ENCODE measurements around the gene PRODH.
A peak's percentile ranks its signal among the peaks of the same experiment; 100 is the strongest.
"Not testable (repeated sequence)": the region's sequence is repeated elsewhere in the genome, so short reads cannot be mapped to it uniquely, and the experiment has no call there.

PRODH gene

GRCh38 chr22:18973264-18974031 lies 37.4 kb upstream of the PRODH start:
- H3K4me2 ChIP-seq (ENCODE audit: low read length): no peak overlapping the region
- H3K4me3 ChIP-seq (ENCODE audit: low read length): no peak overlapping the region
- no peaks in the 10 kb centered on the region for H3K36me3 ChIP-seq (ENCODE audit: insufficient read depth, low read length)
- no peak overlapping the region for H3K9ac ChIP-seq (ENCODE audit: low read depth, low read length)
- H3K9me3 ChIP-seq (replicated peaks; ENCODE audit: low read length): no peaks in the 10 kb centered on the region
- H3K4me1 ChIP-seq (ENCODE audit: control insufficient read depth, insufficient read depth, low read length): no peaks in the 10 kb centered on the region
- H3K27me3 ChIP-seq (ENCODE audit: control insufficient read depth, insufficient read depth, low read length): peaks cover 12% of the 10 kb centered on the region

DNA sequence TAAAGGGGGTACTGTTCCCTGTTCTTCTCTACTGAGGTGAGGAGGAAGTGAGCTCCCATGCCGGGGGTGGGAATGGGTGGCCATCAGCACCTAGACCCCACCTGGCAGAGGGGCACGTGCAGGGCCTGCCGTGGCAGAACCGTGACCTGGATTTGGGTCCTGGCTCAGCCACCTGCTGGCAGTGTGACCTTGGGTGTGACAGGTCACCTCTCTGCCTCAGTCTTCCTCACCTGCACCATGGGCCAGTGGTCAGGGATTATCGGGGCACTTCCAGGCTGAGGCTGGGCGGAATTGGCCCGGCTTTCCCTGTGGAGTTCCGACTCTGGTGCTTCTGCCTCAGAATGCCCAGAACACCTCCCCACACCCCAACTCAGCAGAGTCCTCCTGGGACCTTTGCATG lies 36.5 kb upstream of the PRODH start:
- H3K9ac ChIP-seq (ENCODE audit: low read depth, low read length); H3K9me3 ChIP-seq (replicated peaks; ENCODE audit: low read length); H3K4me3 ChIP-seq (ENCODE audit: low read length); H3K4me2 ChIP-seq (ENCODE audit: low read length); H3K36me3 ChIP-seq (ENCODE audit: insufficient read depth, low read length); H3K4me1 ChIP-seq (ENCODE audit: control insufficient read depth, insufficient read depth, low read length): not testable (repeated sequence)
- H3K27me3 ChIP-seq (ENCODE audit: control insufficient read depth, insufficient read depth, low read length): peaks cover 11% of the 10 kb centered on the region

DNA sequence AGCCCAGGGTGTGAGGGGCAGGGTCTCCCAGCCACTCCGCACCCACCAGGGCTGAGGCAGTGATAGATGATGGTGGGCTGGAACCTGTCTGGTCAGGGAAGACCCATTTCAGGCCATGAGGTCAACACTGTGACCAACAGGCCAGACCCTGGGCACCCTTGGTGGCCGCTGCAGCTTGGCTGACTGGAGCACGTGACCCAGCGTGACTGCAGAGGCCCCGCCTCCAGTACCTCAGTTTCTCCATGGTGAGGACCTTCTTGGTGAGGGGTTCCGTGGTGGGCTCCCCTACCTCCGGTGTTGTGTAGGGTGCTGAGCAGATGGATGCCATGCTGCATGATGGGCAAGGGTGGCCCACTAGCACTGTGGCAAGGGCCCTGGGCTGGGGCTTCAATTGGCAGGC lies 35.9 kb upstream of the PRODH start:
- H3K9me3 ChIP-seq (replicated peaks; ENCODE audit: low read length); H3K36me3 ChIP-seq (ENCODE audit: insufficient read depth, low read length); H3K27me3 ChIP-seq (ENCODE audit: control insufficient read depth, insufficient read depth, low read length); H3K9ac ChIP-seq (ENCODE audit: low read depth, low read length); H3K4me1 ChIP-seq (ENCODE audit: control insufficient read depth, insufficient read depth, low read length); H3K4me3 ChIP-seq (ENCODE audit: low read length); H3K4me2 ChIP-seq (ENCODE audit: low read length): not testable (repeated sequence)

GRCh38 chr22:18971321-18971751 lies 35.2 kb upstream of the PRODH start:
- H3K9ac ChIP-seq (ENCODE audit: low read depth, low read length): no peak overlapping the region
- no peak overlapping the region for H3K4me2 ChIP-seq (ENCODE audit: low read length)
- no peaks in the 10 kb centered on the region for H3K36me3 ChIP-seq (ENCODE audit: insufficient read depth, low read length)
- no peak overlapping the region for H3K4me3 ChIP-seq (ENCODE audit: low read length)
- no peaks in the 10 kb centered on the region for H3K4me1 ChIP-seq (ENCODE audit: control insufficient read depth, insufficient read depth, low read length)
- peaks cover 9% of the 10 kb centered on the region for H3K27me3 ChIP-seq (ENCODE audit: control insufficient read depth, insufficient read depth, low read length)
- H3K9me3 ChIP-seq (replicated peaks; ENCODE audit: low read length): no peaks in the 10 kb centered on the region

GRCh38 chr22:18970948-18971315 lies 34.8 kb upstream of the PRODH start:
- H3K4me2 ChIP-seq (ENCODE audit: low read length): peak overlapping the region; percentile 73
- H3K36me3 ChIP-seq (ENCODE audit: insufficient read depth, low read length): no peaks in the 10 kb centered on the region
- no peaks in the 10 kb centered on the region for H3K4me1 ChIP-seq (ENCODE audit: control insufficient read depth, insufficient read depth, low read length)
- H3K27me3 ChIP-seq (ENCODE audit: control insufficient read depth, insufficient read depth, low read length): peaks cover 9% of the 10 kb centered on the region
- no peaks in the 10 kb centered on the region for H3K9me3 ChIP-seq (replicated peaks; ENCODE audit: low read length)
- peak overlapping the region; percentile 66 for H3K4me3 ChIP-seq (ENCODE audit: low read length)
- H3K9ac ChIP-seq (ENCODE audit: low read depth, low read length): peak overlapping the region; percentile 50

- Histone ChIP-seq H3K27me3 (ENCODE audit: control insufficient read depth, insufficient read depth, low read length) (peaks cover 9% of the 10 kb centered on the region), H3K36me3 (ENCODE audit: insufficient read depth, low read length) (no peaks in the 10 kb centered on the region), H3K4me1 (ENCODE audit: control insufficient read depth, insufficient read depth, low read length) (no peaks in the 10 kb centered on the region), H3K4me2 (ENCODE audit: low read length) (peak overlapping the region; percentile 73), H3K9ac (ENCODE audit: low read depth, low read length) (peak overlapping the region; percentile 50), H3K4me3 (ENCODE audit: low read length) (peak overlapping the region; percentile 66), H3K9me3 (replicated peaks; ENCODE audit: low read length) (no peaks in the 10 kb centered on the region)
Measured at GRCh38 chr22:18970176-18970947, 34.3 kb upstream of the PRODH start.

DNA sequence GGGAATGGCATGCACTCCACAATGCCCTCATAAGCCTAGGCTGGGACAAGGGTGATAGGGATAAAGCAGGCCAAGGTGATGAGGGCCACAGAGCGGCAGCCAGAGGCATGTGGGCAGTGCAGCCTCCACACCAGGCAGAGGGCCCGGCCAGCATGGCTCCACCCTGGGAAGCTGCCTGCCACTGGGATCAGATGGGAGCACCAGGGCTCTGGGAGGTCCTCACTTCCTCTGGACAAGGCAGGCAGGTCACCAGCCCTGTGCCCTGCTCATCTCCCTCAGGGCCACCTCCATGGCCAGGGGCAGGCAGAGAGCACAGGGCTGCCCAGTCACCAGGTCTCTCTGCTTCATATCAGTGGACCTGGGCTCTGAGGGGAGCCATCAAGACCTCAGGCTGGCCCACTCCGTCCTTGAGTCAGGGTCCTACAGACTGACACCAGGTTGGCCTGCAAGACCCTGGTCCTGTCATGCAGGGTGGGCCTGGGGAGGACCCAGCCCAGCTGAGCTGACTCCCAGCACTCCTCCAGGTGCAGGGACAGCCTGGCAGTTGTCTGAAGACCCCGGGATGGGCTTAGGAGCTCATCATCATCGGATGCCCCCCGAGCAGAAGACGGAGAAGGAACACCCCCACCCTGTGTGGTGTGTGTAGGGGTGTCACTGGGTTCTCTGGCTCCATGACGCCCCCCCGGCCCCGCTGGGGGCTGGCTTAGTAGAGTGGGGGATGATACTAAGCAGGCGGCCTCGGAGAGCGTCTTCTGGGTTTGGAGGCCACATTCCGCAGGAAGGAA lies 33.3 kb upstream of the PRODH start:
- H3K9ac ChIP-seq (ENCODE audit: low read depth, low read length); H3K27me3 ChIP-seq (ENCODE audit: control insufficient read depth, insufficient read depth, low read length); H3K4me2 ChIP-seq (ENCODE audit: low read length); H3K36me3 ChIP-seq (ENCODE audit: insufficient read depth, low read length); H3K4me3 ChIP-seq (ENCODE audit: low read length); H3K9me3 ChIP-seq (replicated peaks; ENCODE audit: low read length); H3K4me1 ChIP-seq (ENCODE audit: control insufficient read depth, insufficient read depth, low read length): not testable (repeated sequence)

DNA sequence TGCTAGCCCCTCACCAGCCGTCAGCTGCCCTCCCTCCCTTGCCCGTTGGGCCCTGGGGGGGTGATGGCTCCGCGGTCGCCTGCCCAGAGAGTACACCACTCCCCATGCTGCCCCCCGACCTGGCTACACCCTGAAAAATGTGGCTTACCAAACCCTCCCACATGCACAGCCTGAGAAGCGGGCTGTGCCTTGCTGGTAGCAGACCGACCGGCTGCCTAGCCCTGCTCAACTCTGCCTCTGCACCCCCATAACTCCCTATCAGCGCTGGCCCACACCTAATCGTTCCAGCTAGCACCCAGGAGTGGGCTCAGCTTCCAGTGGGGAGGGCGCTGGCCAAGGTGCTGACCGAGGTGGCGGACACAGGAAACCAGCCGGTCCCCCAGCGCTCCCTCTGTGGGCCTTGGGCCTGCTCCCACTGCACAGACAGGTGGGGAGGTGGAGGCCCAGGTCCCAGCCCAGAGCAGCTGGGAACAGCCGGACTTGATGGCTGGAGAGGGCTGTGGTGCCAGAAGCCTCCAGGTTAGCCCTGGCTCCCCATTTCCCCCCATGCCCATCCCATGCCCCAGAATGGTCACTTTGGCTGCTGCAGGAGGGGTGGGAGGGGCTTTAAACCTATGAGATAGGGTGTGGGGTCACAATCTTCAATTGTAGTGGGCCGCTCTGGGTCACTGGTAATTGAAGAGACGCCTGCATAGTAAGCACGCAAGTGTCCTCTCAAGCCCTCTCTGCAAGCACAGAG lies 32.1 kb upstream of the PRODH start:
- Histone ChIP-seq H3K9me3 (replicated peaks; ENCODE audit: low read length) (no peaks in the 10 kb centered on the region), H3K4me3 (ENCODE audit: low read length) (no peak overlapping the region), H3K9ac (ENCODE audit: low read depth, low read length) (no peak overlapping the region), H3K4me2 (ENCODE audit: low read length) (no peak overlapping the region), H3K36me3 (ENCODE audit: insufficient read depth, low read length) (no peaks in the 10 kb centered on the region), H3K27me3 (ENCODE audit: control insufficient read depth, insufficient read depth, low read length) (peaks cover 9% of the 10 kb centered on the region), H3K4me1 (ENCODE audit: control insufficient read depth, insufficient read depth, low read length) (no peaks in the 10 kb centered on the region)

- H3K27me3 ChIP-seq (ENCODE audit: control insufficient read depth, insufficient read depth, low read length): not testable (repeated sequence)
Measured at GRCh38 chr22:18967391-18968010, 31.4 kb upstream of the PRODH start.

DNA sequence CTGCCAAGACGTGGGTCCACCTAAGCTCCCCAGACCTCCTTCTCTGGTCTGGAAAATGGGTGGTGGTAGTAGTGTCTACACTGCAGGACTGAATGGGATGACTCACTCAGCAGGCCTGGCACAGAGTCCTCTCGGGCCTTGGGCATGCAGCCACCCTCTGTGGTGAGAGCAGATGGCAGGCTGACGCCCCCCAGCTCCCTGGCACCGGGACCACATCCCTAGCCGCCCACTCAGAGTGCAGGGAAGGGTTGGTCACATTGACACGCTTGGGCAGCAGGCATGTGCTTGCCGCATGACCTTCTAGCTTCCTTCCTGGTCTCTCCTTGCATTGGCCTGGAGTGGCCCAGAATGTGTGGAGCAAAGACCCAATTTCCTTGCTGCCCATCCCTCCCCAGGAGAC lies 30.7 kb upstream of the PRODH start:
- H3K36me3 ChIP-seq (ENCODE audit: insufficient read depth, low read length): no peaks in the 10 kb centered on the region
- peaks cover 9% of the 10 kb centered on the region for H3K27me3 ChIP-seq (ENCODE audit: control insufficient read depth, insufficient read depth, low read length)
- H3K4me1 ChIP-seq (ENCODE audit: control insufficient read depth, insufficient read depth, low read length): no peaks in the 10 kb centered on the region
- no peak overlapping the region for H3K9ac ChIP-seq (ENCODE audit: low read depth, low read length)
- no peak overlapping the region for H3K4me2 ChIP-seq (ENCODE audit: low read length)
- no peak overlapping the region for H3K4me3 ChIP-seq (ENCODE audit: low read length)
- no peaks in the 10 kb centered on the region for H3K9me3 ChIP-seq (replicated peaks; ENCODE audit: low read length)

More at GRCh38 chr22:18967391-18968010, 31.4 kb upstream of the PRODH start:
- not testable (repeated sequence) for H3K4me1 ChIP-seq (ENCODE audit: control insufficient read depth, insufficient read depth, low read length); H3K36me3 ChIP-seq (ENCODE audit: insufficient read depth, low read length); H3K9me3 ChIP-seq (replicated peaks; ENCODE audit: low read length); H3K4me2 ChIP-seq (ENCODE audit: low read length); H3K9ac ChIP-seq (ENCODE audit: low read depth, low read length); H3K4me3 ChIP-seq (ENCODE audit: low read length)
